Inferior parietal cortex (tissue), 1 donor: ENCODE measurements around the gene UBAC1.
"Not testable (repeated sequence)": the region's sequence is repeated elsewhere in the genome, so short reads cannot be mapped to it uniquely, and the experiment has no call there.

Experiments
- DNase-seq: peaks from one replicate; pipeline ENCODE4 v3.0.0-alpha.2; 2016; ENCODE audit errors: extremely low spot score

Gene UBAC1

GRCh38 chr9:135960411-135961276, 529 bp downstream of the UBAC1 start:
- no peak for DNase-seq

GRCh38 chr9:135959814-135960213, 1.4 kb downstream of the UBAC1 start:
- DNase-seq, result no peak

- no peak for DNase-seq
Measured at GRCh38 chr9:135958485-135958884, 2.7 kb downstream of the UBAC1 start.

- no peak for DNase-seq
Measured at GRCh38 chr9:135957431-135957830, 3.7 kb downstream of the UBAC1 start.

- no peak for DNase-seq
Measured at GRCh38 chr9:135956802-135957174, 4.4 kb downstream of the UBAC1 start.

GRCh38 chr9:135955934-135956801, 5.0 kb downstream of the UBAC1 start:
- no peak for DNase-seq

- no peak for DNase-seq
Measured at GRCh38 chr9:135952664-135953206, 8.4 kb downstream of the UBAC1 start.

GRCh38 chr9:135951889-135952663, 9.1 kb downstream of the UBAC1 start:
- DNase-seq, result peak; percentile 42

GRCh38 chr9:135951310-135951709, 9.9 kb downstream of the UBAC1 start:
- DNase-seq, result not testable (repeated sequence)

- not testable (repeated sequence) for DNase-seq
Measured at GRCh38 chr9:135950841-135951240, 10.3 kb downstream of the UBAC1 start.

GRCh38 chr9:135950135-135950682, 11.0 kb downstream of the UBAC1 start:
- no peak for DNase-seq

- no peak for DNase-seq
Measured at GRCh38 chr9:135949501-135950134, 11.6 kb downstream of the UBAC1 start.

- DNase-seq, result no peak
Measured at GRCh38 chr9:135948968-135949367, 12.2 kb downstream of the UBAC1 start.

- no peak for DNase-seq
Measured at GRCh38 chr9:135948446-135948845, 12.7 kb downstream of the UBAC1 start.

- no peak for DNase-seq
Measured at GRCh38 chr9:135947582-135947981, 13.6 kb downstream of the UBAC1 start.

- DNase-seq, result not testable (repeated sequence)
Measured at GRCh38 chr9:135947105-135947504, 14.1 kb downstream of the UBAC1 start.

- no peak for DNase-seq
Measured at GRCh38 chr9:135946392-135946994, 14.7 kb downstream of the UBAC1 start.

- DNase-seq, result no peak
Measured at GRCh38 chr9:135945969-135946368, 15.2 kb downstream of the UBAC1 start.

GRCh38 chr9:135944444-135945252, 16.5 kb downstream of the UBAC1 start:
- DNase-seq, result no peak

- DNase-seq, result not testable (repeated sequence)
Measured at GRCh38 chr9:135943604-135944003, 17.6 kb downstream of the UBAC1 start.
